Measurements from ENCODE around the gene ALOXE3. TPM values are rescaled to one million over a fixed set of nuclear protein-coding genes. Genes with fewer than 3 reads are reported as not detected.

ALOXE3 gene
- total and polyA plus RNA-seq, 2 of the 8 experiments (the other 6 are each of a cell fraction or from before 2014, with no cell fraction given) = 0.26 TPM; not detected in 1

DNA sequence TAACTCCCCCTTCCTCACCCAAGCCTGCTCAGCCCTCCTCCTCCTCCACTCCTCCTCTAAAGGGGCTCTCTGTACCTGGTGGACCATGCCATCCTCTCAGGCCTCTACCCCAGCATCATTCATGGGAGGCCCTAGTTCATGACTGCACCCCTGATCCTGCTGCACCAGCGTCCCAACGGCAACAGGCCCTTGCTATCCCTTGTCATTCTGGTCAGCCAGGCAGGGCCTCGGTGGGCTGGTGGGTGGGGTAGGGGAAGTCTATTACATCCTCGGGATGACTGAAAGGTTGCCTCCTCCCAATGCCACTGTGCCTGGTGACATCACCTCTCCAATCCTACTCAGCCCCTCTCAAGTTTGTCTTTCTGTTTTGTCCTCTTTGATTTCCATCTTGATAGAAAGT lies 50.5 kb downstream of the ALOXE3 start:
- Histone ChIP-seq H2AFZ (ENCODE audit: low read length) (no peak overlapping the region), H3K4me2 (ENCODE audit: insufficient read depth in 1 of 2, low read depth in 2 of 2, low read length in 2 of 2) (no peak overlapping the region), H3K23ac (ENCODE audit: insufficient read length) (no peak overlapping the region), H3K18ac (ENCODE audit: extremely low read depth, low read length) (no peak overlapping the region), H3K79me2 (ENCODE audit: control insufficient read depth in 1 of 2, insufficient read depth in 2 of 2, low read length in 2 of 2) (no peaks in the 10 kb centered on the region), H3K4me3 (ENCODE audit: extremely low read depth in 1 of 4, insufficient read depth in 2 of 4, low read depth in 3 of 4, low read length in 4 of 4) (no peak overlapping the region), H2BK5ac (ENCODE audit: low read depth, low read length) (no peak overlapping the region), H2BK12ac (ENCODE audit: low read depth, low read length) (no peak overlapping the region), H2AK5ac (ENCODE audit: low read depth, low read length) (no peak overlapping the region; the same call in 1 of the 2 replicates), H3K56ac (replicated peaks; ENCODE audit: insufficient read length, low read depth, low read length) (no peak overlapping the region), H4K8ac (ENCODE audit: extremely low read depth, insufficient read depth, low read length) (no peak overlapping the region), H3K27ac (ENCODE audit: low read depth, low read length) (no peak overlapping the region), H3K9me3 (ENCODE audit: insufficient read depth in 2 of 2, low read depth in 1 of 2, low read length in 1 of 2) (no peaks in the 10 kb centered on the region), H4K20me1 (replicated peaks in 1 of 2; ENCODE audit: control insufficient read depth in 1 of 2, insufficient read depth in 2 of 2, low read length in 2 of 2) (peaks cover 3 to 6% of the 10 kb centered on the region in 2 experiments), H3K36me3 (ENCODE audit: control insufficient read depth in 2 of 4, insufficient read depth in 4 of 4, low read length in 3 of 4) (no peaks in the 10 kb centered on the region), H3K4ac (replicated peaks; ENCODE audit: insufficient read length, low read depth, low read length) (no peak overlapping the region), H3K27me3 (replicated peaks in 1 of 4; ENCODE audit: control insufficient read depth in 3 of 4, extremely low read depth in 1 of 4, insufficient read depth in 3 of 4, low read length in 3 of 4) (peaks cover 23 to 52% (median 43%) of the 10 kb centered on the region in 4 experiments), H3K9ac (replicated peaks in 1 of 4; ENCODE audit: extremely low read depth in 1 of 4, low read depth in 3 of 4, low read length in 3 of 4) (no peak overlapping the region), H3K79me1 (ENCODE audit: low read depth, low read length) (no peaks in the 10 kb centered on the region; the same call in 1 of the 2 replicates), H2BK20ac (ENCODE audit: low read length) (no peak overlapping the region), H2BK120ac (replicated peaks; ENCODE audit: low read depth, low read length) (no peak overlapping the region), H3K23me2 (ENCODE audit: low read depth, low read length) (peaks cover 10% of the 10 kb centered on the region; the same call in 1 of the 2 replicates), H4K5ac (ENCODE audit: insufficient read length, low read depth, low read length) (no peak overlapping the region), H3K4me1 (replicated peaks in 1 of 4; ENCODE audit: control insufficient read depth in 3 of 4, insufficient read depth in 4 of 4, low read length in 3 of 4) (peaks cover 4 to 26% (median 13%) of the 10 kb centered on the region in 4 experiments), H3K14ac (ENCODE audit: insufficient read length) (no peak overlapping the region), H4K91ac (replicated peaks; ENCODE audit: insufficient read length, low read length) (no peak overlapping the region), H2BK15ac (ENCODE audit: low read length) (0 out of 2 replicates have a peak overlapping the region, but pooled peaks have one; percentile 72)
- 57% methylated on average over 4 of the region's 4 CpGs; no CpG with 5 or more reads in 1 of the 2 experiments for WGBS, 2 experiments (ENCODE audit: extremely low coverage in 1 of 2, insufficient coverage in 1 of 2, insufficient read length in 1 of 2, insufficient replicate concordance in 2 of 2, low coverage in 1 of 2, low lambda C conversion rate in 2 of 2, missing lambda C conversion rate in 1 of 2)
- ChIA-PET POLR2A (ENCODE audit: partially characterized antibody) (no interaction called here), CTCF (ENCODE audit: partially characterized antibody) (interaction anchor here (0.7 to 17.3 kb wide), 3 partner anchors 7 to 26 kb away, joined by 3 to 315 read pairs (median 270); partner anchors contain the start of gene ALOX12B)
- DNase-seq (ENCODE audit: low read depth in 1 of 2, low spot score in 2 of 2) = no peak
- FAIRE-seq = no peak
- TF ChIP-seq ASH2L (IDR thresholded peaks at IDR 0.05; ENCODE audit: low read length) = no peak
- TF ChIP-seq BRCA1 (IDR thresholded peaks at IDR 0.05; ENCODE audit: low read depth, low read length) = no peak
- TF ChIP-seq GABPA (IDR thresholded peaks at IDR 0.05; ENCODE audit: borderline replicate concordance, insufficient read depth, low read length) = no peak
- no peak for TF ChIP-seq NRF1 (IDR thresholded peaks at IDR 0.05; ENCODE audit: low read depth, low read length)
- TF ChIP-seq JUN (IDR thresholded peaks at IDR 0.05; ENCODE audit: low read depth, low read length) = no peak
- no peak for TF ChIP-seq EGR1 (IDR thresholded peaks at IDR 0.05; ENCODE audit: borderline replicate concordance, low read depth, low read length)
- TF ChIP-seq SP4 (IDR thresholded peaks at IDR 0.05; ENCODE audit: low read length) = no peak
- no peak for TF ChIP-seq TAF7 (optimal IDR thresholded peaks at IDR 0.05; ENCODE audit: borderline replicate concordance, low read depth, low read length)
- TF ChIP-seq RFX5 (IDR thresholded peaks at IDR 0.05; ENCODE audit: borderline replicate concordance, low read depth, low read length) = no peak
- TF ChIP-seq, protein P1, sequence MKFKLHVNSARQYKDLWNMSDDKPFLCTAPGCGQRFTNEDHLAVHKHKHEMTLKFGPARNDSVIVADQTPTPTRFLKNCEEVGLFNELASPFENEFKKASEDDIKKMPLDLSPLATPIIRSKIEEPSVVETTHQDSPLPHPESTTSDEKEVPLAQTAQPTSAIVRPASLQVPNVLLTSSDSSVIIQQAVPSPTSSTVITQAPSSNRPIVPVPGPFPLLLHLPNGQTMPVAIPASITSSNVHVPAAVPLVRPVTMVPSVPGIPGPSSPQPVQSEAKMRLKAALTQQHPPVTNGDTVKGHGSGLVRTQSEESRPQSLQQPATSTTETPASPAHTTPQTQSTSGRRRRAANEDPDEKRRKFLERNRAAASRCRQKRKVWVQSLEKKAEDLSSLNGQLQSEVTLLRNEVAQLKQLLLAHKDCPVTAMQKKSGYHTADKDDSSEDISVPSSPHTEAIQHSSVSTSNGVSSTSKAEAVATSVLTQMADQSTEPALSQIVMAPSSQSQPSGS (IDR thresholded peaks at IDR 0.05; ENCODE audit: low read length) = no peak

Measured in H1 (cell line).